Esophagus squamous epithelium (tissue), 4 donors: ENCODE results near the gene SCARB1.

Source experiments
- CTCF ChIP-seq, 6 experiments: fragments of 450-650 bp in 4 of 6; fragments of 200-600 bp in 2 of 6; sonication (generic) in 2 of 6; IDR thresholded peaks; one replicate each; pipeline ENCODE4 v1.5.1; 2016 to 2019; ENCODE audit warnings: antibody characterized with exemption in 6 of 6, mild to moderate bottlenecking in 4 of 6, moderate library complexity in 4 of 6
- POLR2A ChIP-seq, 4 donors: fragments of 450-650 bp; IDR thresholded peaks; one replicate each; pipeline ENCODE4 v1.6.1; 2017; ENCODE audit warnings: antibody characterized with exemption in 4 of 4, mild to moderate bottlenecking in 4 of 4, moderate library complexity in 3 of 4

- TF ChIP-seq CTCF (IDR thresholded peaks at IDR 0.05) (no peak), POLR2A (IDR thresholded peaks at IDR 0.05) (no peak)
Measured at GRCh38 chr12:124749725-124750124, 113.9 kb downstream of the SCARB1 start.
